Ovary (tissue), 1 donor: ENCODE data around the gene FAM171A1.

ENCODE experiments used
- EP300 ChIP-seq: sonication (generic); formaldehyde crosslinking; IDR thresholded peaks from one replicate; pipeline ENCODE4 v1.6.1; 2017; ENCODE audit warnings: antibody characterized with exemption
- POLR2A ChIP-seq: fragments of 450-650 bp; IDR thresholded peaks from one replicate; pipeline ENCODE4 v1.6.1; 2017; ENCODE audit warnings: antibody characterized with exemption, mild to moderate bottlenecking, moderate library complexity

- TF ChIP-seq POLR2A (no peak), EP300 (no peak)
These were observed 138.8 kb downstream of the FAM171A1 start for GRCh38 chr10:15232279-15232678.
